Type B pancreatic cell (in vitro differentiated cells): ENCODE results near the gene CARD9. TPM values are rescaled to one million over a fixed set of nuclear protein-coding genes. Genes with fewer than 3 reads are reported as not detected.

Experiments
- DNase-seq: peaks from one replicate; pipeline ENCODE4 v3.0.0; 2021; ENCODE audit warnings: mixed read lengths; ENCODE audit not compliant: unreplicated experiment; ENCODE audit errors: extremely low spot score
- H3K27ac Mint-ChIP-seq: 2 replicates; pipeline ENCODE4 v1.8.0; 2021; ENCODE audit warnings: mild to moderate bottlenecking, mixed read lengths
- H3K27me3 Mint-ChIP-seq: 2 replicates; pipeline ENCODE4 v1.8.0; 2021; ENCODE audit warnings: mixed read lengths
- H3K36me3 Mint-ChIP-seq: 2 replicates; pipeline ENCODE4 v1.8.0; 2021; ENCODE audit warnings: mixed read lengths
- H3K4me1 Mint-ChIP-seq: one replicate; pipeline ENCODE4 v1.8.0; 2021; ENCODE audit warnings: mixed read lengths; ENCODE audit not compliant: unreplicated experiment
- H3K4me3 Mint-ChIP-seq: 2 replicates; pipeline ENCODE4 v1.8.0; 2021; ENCODE audit warnings: mild to moderate bottlenecking, mixed read lengths
- H3K9me3 Mint-ChIP-seq: 2 replicates; pipeline ENCODE4 v1.8.0; 2021; ENCODE audit warnings: mixed read lengths
- total RNA-seq: library from RNA; stranded (reverse); gene quantifications from 2 replicates; pipeline ENCODE4 v1.2.1, GENCODE V29; 2021; ENCODE audit warnings: low replicate concordance
- TF ChIP-seq, protein P1 (sequence below): fragments of 200-600 bp; sonication (generic); conservative IDR thresholded peaks from 2 replicates; pipeline ENCODE4 v1.5.0; 2021; ENCODE audit warnings: antibody characterized with exemption, mild to moderate bottlenecking

CARD9 gene
- total RNA-seq, 1 donor from 2014 or later, result 2.6 TPM

DNA sequence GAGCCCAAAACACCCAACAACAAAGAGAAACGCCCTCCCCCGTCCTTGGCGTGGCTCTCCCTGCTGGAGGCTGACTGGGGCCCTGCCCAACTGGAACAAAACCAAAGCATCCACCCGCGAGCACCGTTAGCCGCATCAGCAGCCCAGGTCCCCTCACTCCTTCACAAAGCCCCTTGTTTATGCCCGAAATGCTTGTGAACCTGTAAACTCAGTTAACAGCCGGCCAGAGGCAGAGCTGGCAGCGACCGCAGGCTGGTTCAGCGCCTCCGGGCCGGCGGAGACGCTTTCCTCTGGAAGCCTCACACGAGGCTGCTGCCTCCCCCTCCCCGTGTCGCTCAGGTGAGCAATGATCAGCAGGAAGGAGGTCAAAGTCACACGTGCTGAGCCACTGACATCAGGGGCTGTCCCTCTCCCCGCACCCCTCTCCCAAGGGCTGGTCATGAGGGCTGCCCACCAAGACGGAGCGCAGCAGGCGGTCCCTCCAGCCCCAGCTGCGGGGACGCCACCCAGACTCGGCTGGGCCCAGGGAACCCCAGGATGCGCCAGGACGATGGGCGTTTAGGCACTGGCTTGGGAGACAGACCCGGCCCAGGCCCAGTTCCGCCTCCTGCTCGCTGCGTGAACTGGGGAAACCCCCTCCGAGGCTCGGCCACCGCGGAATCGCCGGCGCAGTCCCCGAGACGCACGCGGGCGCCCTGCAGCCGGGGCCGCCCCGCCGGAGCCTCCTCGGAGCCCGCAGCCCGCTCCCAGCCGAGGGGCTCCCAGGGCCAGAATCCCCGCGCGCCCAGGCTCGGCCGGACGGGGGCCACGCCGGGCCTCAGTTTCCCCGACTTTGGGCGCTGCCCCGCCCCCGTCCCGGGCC is 25.9 kb upstream of the CARD9 start:
- DNase-seq, result no peak

DNA sequence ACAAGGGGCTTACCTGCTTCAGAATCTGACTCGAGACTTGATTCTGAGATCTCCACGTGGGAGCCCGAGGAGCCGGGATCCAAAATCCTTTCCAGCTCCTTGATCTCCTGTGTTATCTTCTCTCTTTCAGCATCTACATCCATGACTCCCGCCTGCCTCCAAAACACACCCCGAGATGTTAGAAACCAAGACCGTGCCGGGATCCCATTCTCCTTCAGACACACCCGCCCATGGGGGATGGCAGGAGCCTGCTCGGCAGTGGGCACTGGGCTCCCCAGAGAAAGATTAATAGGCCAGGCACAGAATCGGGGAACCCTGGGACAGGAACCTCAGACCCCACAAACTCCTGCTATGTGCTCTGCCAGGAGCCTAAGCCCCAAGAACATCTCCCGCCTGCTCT is 24.8 kb upstream of the CARD9 start:
- no peaks in the 10 kb centered on the region for H3K9me3 Mint-ChIP-seq
- no peak for DNase-seq
- no peak overlapping the region for H3K27ac Mint-ChIP-seq
- TF ChIP-seq, protein P1, sequence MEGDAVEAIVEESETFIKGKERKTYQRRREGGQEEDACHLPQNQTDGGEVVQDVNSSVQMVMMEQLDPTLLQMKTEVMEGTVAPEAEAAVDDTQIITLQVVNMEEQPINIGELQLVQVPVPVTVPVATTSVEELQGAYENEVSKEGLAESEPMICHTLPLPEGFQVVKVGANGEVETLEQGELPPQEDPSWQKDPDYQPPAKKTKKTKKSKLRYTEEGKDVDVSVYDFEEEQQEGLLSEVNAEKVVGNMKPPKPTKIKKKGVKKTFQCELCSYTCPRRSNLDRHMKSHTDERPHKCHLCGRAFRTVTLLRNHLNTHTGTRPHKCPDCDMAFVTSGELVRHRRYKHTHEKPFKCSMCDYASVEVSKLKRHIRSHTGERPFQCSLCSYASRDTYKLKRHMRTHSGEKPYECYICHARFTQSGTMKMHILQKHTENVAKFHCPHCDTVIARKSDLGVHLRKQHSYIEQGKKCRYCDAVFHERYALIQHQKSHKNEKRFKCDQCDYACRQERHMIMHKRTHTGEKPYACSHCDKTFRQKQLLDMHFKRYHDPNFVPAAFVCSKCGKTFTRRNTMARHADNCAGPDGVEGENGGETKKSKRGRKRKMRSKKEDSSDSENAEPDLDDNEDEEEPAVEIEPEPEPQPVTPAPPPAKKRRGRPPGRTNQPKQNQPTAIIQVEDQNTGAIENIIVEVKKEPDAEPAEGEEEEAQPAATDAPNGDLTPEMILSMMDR, result no peak
- H3K36me3 Mint-ChIP-seq, result no peaks in the 10 kb centered on the region
- H3K4me1 Mint-ChIP-seq, result peaks cover 7% of the 10 kb centered on the region
- peak overlapping the region; percentile 90 for H3K4me3 Mint-ChIP-seq
- no peaks in the 10 kb centered on the region for H3K27me3 Mint-ChIP-seq

More for the DNA sequence above, 25.9 kb upstream of the CARD9 start:
- no peaks in the 10 kb centered on the region for H3K27me3 Mint-ChIP-seq
- TF ChIP-seq, protein P1, result no peak
- H3K9me3 Mint-ChIP-seq, result no peaks in the 10 kb centered on the region
- H3K27ac Mint-ChIP-seq, result peak overlapping the region; percentile 82
- H3K4me3 Mint-ChIP-seq, result peak overlapping the region; percentile 90
- no peaks in the 10 kb centered on the region for H3K36me3 Mint-ChIP-seq
- peaks cover 7% of the 10 kb centered on the region for H3K4me1 Mint-ChIP-seq

DNA sequence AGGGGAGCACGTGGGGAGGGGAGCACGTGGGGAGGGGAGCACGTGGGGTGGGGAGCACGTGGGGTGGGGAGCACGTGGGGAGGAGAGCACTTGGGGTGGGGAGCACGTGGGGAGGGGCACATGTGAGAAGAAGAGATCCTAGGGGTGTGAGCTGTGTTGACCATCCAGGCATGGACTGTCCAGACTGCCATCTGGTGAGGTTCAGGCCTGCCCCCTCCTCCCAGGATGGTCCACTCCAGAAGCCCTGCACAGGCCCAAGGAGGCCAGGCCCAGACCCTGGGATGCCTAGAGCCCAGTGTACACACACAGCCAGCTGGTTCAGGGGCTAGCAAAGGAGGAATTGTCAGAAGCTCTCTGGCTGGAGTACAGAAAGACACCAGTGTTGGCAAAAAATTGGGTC is 24.2 kb upstream of the CARD9 start:
- H3K4me1 Mint-ChIP-seq, result peaks cover 7% of the 10 kb centered on the region
- TF ChIP-seq, protein P1, result no peak
- no peaks in the 10 kb centered on the region for H3K36me3 Mint-ChIP-seq
- no peak for DNase-seq
- no peaks in the 10 kb centered on the region for H3K9me3 Mint-ChIP-seq
- no peaks in the 10 kb centered on the region for H3K27me3 Mint-ChIP-seq
- H3K27ac Mint-ChIP-seq, result no peak overlapping the region
- no peak overlapping the region for H3K4me3 Mint-ChIP-seq

DNA sequence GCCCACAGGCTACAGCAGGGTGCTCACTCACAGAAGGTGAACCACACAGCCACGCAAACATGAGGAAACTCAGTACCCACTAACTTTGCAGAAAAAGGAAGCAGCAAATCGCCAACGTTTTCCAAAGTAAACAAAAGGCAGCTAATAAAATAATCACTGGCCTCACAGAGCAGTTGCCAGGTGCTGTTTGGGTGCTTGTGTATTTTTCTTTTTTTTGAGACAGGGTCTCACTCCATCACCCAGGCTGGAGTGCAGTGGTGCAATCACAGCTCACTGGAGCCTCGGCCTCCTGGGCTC is 22.7 kb upstream of the CARD9 start:
- Mint-ChIP-seq H3K27me3 (no peaks in the 10 kb centered on the region), H3K27ac (no peak overlapping the region)
- no peak for DNase-seq

DNA sequence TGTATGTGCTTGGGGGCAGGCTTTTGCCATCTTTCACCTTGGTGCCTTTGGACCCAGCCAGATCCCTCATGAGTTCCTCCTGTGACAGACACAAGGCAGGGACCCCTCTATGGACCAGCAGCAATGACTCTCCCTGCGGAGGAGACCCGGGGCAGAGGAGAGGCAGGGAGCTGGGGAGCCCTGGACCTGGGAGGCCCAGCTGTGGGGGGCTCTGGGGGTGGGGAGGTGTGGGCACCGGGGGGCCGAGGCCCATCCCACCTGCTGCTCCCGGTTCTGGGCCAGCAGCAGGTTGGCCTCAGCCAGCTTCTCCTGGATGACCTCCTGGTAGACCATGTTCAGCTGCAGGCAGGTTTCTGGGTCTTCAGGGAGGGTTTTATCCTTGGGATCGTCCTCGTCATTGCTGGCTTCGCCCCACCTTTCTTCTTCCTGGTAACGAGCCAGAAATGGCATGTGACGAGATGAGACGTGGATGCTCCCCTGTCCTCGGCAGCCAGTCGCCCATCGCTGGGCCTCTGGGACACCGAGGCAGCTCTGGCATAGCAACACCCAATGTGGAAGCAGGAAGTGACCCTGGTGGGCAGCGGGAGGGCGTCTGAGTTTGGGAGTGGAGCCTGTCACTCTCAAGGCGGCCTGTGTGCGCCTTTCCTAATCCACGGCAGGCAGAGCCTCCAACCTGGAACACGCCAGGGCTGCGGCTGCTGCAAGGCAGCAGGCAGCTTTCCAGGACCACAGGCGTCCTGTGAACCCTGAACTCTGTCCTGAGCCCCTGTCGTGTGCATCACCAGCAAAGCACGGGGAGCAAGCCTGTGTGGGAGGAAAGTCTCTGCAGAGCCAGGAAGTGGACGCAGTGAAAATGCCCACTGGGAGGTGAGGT is 22.1 kb upstream of the CARD9 start:
- TF ChIP-seq, protein P1, result no peak
- Mint-ChIP-seq H3K4me3 (no peak overlapping the region), H3K27me3 (no peaks in the 10 kb centered on the region), H3K36me3 (peaks cover 5% of the 10 kb centered on the region), H3K9me3 (no peaks in the 10 kb centered on the region), H3K4me1 (peaks cover 7% of the 10 kb centered on the region), H3K27ac (no peak overlapping the region)
- DNase-seq, result no peak

More for the DNA sequence above, 22.7 kb upstream of the CARD9 start:
- Mint-ChIP-seq H3K9me3 (no peaks in the 10 kb centered on the region), H3K36me3 (peaks cover 4% of the 10 kb centered on the region), H3K4me3 (no peak overlapping the region), H3K4me1 (peaks cover 7% of the 10 kb centered on the region)
- TF ChIP-seq, protein P1, result no peak
